PC-9 (cell line): ENCODE measurements around the gene GALNT9.

Source experiments
- CTCF ChIP-seq: fragments of 200-600 bp; sonication (generic); conservative IDR thresholded peaks from 2 replicates; pipeline ENCODE4 v1.6.1; 2017; ENCODE audit warnings: mixed run types, antibody characterized with exemption, mild to moderate bottlenecking, moderate library complexity
- EZH2 ChIP-seq: fragments of 200-600 bp; sonication (generic); IDR thresholded peaks from 2 replicates; pipeline ENCODE4 v1.8.0; 2017; ENCODE audit warnings: antibody characterized with exemption, low read depth

GRCh38 chr12:132355742-132356681, 26.6 kb upstream of the GALNT9 start:
- TF ChIP-seq CTCF (no peak), EZH2 (no peak)
